ENCODE data around the gene PAGE5.

PAGE5 gene, protein sequence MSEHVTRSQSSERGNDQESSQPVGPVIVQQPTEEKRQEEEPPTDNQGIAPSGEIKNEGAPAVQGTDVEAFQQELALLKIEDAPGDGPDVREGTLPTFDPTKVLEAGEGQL

DNA sequence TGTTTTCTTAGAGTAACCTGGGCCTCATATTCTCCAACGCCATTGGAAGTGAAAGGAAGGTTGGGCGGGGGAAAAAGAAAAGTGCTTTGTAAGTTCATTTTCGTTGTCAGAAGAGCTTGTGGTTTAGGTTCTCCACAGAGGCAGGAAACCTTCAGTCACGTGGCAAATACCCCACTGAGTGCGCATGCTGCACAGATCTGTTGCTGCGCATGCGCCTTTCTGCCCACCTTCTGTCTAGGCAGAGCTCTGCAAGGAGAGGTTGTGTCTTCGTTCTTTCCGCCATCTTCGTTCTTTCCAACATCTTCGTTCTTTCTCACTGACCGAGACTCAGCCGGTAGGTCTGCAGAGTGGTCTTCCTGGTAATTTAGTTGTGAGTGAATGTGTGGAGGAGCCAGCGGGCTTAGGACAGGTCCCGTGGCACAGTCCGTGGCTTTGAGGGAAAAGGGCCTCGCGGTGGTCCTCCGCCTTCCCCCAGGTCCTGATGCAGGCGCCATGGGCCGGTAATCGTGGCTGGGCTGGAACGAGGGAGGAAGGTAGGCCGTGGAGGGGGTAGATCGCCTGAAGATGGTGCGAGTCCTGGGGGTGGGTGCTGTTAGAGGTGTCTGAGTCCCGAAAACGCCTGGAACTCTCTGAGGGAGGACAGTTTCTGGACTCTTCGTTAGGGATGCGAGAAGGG is at the start of gene PAGE5:
Gene PAGE5, plus strand, starts transcription at position 228 of the 676 bp plus-strand sequence. CDS start 1,037 bp downstream, outside the sequence.
- DNase-seq, result no peak

DNA sequence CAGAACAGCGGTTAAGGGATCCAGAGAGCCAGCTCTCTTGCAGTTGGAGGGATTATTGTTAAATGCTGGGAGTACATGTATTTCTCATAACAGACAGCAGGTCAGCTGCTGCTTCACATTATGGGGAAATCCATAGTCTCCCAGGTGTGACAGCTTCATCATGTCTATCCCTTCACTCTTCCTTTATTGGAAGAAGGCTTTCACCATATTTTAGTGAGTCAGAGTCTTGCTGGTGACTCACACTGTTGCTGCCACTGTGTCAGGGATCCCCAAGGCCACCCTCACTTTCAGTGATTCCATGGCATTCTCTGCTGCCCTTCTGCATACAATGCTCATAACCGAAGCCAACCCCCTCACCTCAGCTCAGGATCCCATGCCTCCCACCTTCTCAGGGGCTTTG is 32.9 kb upstream of the PAGE5 start:
- no peak for DNase-seq

DNA sequence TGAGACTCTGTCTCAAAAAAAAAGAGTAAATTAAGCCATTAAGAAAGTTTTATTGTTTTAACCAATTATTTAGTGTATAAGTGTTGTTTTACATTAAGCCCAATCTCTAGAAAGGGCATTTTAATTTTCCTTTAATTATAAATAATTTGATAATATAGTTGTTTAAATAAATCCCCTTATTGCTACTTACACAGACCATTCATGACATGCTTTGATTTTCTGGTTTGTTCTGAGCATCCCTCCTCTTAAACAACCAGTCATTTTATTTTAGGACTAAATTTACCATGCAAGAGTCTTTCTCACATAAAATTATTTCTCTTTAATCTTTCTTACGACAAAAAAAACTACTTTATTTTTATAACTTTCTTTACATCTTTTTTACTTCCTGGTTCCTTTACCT is 23.5 kb upstream of the PAGE5 start:
- DNase-seq, result peak; percentile 0

DNA sequence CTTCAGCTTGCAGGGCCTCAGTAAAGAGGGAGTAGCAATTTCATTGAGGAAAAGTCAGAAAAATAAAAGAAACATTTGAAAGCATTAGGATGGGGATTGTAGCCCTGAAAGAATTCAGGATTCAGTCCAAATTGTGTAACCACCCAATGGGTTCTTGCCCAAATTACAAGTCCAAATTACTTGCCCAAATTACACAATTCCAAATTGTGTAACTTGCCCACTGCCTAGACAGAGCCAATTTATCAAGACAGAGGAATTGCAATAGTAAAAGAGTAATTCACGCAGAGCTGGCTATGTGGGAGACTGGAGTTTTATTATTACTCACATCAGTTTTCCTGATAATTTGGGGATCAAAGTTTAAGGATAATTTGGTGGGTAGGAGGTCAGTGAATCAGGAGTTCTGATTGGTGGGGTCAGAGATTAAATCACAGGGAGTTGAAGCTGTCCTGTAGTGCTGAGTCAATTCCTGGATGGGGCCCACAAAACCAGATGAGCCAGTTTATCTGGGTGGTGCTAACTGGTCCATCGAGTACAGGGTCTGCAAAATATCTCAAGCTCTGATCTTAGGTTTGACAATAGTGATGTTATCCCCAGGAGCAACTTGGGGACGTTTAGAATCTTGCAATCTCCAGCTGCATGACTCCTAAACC is 18.1 kb upstream of the PAGE5 start:
- no peak for DNase-seq

DNA sequence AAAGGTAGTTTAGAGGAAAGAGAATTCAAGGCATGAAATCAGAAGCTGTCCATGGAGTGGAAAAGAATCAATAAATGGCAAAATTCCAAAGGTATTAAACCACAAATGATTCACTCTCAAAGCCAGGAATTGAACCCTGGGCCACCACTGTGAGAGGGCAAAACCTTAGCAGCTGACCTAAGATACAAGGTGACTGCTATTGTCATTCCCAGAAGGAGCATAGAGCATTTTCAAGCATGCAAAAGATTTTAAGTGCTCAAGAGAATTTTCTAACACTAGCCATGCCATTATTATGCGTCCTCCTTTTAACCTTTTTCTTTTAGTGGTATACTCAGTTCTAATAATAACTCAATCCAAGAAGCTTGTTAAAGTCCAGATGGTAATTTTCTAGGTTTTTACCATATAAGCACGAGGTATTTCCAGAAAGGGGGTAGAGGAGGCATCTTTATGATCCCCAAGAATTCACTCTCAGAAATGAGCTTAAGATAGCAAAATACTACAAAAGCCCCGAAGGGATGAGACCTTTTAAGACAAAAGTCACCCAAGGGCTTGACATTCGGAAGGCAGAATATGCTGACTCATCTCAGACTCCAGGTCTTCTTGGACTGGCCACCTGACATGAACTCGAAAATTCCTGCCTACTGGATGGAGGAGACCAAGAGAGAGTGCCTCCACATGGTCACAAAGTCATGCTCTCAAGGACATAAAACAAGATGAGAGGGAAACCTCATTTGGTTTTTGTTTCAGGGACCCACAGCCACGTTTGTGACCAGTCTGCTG is 13.8 kb upstream of the PAGE5 start:
- no peak for DNase-seq

DNA sequence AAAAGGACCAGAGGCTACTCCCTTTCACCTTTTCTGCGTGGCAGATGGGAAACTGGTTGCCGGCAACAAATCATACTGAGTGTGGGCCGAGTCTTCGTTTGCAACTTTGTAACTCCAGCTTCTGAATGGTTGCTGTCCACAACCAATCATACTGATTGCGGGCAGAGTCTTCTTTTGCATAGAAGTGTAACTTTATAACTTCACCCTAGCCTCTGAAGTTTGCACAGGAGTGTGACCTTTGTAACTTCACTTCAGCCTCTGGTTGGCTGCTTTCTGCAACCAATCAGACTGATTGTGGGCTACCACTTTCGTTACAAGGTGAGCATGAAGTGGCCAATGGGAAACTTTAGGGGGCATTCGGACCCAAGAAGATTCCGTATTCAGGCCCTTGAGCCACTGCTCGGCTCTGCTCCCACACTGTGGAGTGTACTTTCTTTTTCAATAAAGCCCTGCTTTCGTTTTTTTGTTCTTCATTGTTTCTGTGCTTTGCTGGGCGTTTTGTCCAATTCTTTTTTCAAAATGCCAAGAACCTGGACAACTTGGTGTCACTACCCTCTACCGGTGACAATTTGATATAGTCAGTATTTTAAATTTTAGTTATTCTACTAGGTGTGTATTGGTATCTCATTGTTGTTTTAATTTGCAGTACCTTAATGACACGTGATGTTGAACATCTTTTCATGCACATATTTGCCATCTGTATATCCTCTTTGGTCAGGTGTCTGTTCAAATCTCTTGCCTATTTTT is 9.0 kb upstream of the PAGE5 start:
- DNase-seq, result peak; percentile 28

DNA sequence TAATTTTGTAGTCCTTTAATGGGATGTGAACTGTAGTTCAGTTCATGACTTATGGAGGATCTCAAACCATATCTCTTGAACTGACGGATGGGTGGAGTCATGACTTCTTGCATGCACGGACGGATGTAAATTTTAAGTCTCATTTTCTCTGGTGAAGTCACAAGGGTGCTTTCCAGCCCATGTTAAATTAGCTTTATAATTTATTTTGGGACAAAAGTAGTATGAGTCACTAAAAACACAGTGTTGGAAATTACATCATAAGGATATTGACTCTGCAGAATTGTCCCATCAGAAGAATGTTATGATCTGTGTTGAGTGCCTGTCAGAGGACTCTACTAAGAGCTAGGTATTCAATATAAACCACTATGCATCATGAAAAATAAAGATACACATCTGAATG is 6.8 kb upstream of the PAGE5 start:
- no peak for DNase-seq

DNA sequence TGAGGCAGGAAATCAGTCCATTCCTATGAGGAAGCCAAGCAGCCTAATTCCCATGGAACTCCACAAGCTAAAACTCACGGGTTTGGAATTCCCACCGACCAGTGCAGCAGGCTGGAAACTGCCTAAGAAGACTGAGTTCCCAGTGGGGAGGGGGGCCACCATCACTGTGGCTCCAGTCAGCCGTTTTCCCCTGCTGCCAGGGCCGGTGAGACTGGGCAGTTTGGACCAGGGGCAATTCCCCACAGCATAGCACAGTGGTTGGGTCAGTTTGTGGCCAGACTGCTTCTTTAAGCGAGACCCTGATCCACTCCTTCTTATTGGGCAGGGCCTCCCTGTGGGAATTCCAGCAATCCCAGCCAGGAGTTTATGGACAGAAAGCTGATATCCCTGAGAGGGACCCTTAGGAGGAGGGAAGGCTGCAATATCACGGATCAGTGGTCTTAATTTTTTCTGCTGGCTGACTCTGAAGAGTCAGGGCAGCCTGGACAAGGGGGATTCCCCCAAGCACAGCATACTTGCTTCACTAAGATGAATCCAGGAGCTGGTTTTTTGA is 20.7 kb downstream of the PAGE5 start:
- DNase-seq, result no peak

DNA sequence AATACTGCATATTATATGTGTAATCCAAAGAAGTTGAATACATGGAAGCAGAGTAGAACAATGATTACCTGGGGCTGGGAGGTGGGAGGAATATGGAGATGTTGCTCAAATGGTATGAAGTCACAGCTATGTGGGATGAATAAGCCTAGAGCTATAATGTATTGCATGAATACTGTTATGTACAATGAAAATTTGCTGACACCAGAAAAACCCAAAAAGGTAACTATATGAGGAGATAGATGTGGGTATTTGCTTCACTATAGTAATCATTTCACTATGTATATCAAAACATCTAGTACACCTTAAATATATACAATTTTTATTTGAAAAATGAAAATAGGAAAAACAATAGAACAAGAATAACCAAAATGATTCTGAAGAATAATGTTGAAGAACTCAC is 33.4 kb downstream of the PAGE5 start:
- no peak for DNase-seq

DNA sequence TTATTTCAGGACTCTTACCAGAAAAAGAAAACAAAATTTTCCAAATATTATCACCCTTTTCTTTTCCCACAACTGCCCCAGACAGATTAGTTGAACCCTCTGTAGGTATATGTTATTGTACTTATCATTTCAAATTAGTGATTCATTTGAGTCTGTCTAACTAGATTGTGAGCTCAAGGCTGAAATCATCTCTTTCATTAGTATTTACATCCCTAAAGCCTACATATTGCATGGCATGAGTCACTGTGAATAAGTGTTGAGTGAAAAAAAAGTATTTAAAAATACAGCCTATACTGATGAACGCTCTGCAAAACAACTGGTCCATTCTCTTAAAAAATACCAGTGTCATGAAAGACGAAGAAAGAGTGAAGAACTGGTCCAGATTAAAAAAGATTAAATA is 40.7 kb downstream of the PAGE5 start:
- DNase-seq, result no peak

DNA sequence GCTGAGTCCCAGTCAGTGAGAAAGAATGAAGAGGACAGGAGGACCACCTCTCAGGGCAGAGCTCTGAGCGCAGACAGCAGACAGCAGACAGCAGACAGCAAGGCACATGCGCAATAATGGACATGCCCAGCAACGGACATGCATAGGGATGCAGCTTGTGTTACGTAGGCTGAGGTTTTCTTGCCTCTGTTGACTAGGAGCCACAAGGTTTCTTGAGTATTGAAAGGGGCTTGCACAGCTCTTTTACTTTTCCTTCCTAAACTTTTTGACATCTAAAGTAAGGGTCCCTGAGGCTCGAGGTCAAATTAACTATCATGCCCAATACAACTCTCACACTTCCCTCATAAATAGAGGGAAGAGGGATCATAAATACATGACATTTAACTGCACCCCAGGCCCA is 44.7 kb downstream of the PAGE5 start, which contains the start of gene PAGE3:
Gene PAGE3, minus strand, starts transcription at position 101 of the 400 bp plus-strand sequence. CDS start 1,013 bp downstream, outside the sequence.
- DNase-seq, result no peak

All from OCI-M1 (cell line).